ENCODE measurements around the gene ELF4. TPM values are rescaled to one million over a fixed set of nuclear protein-coding genes. Genes with fewer than 3 reads are reported as not detected.

Gene ELF4
- total and polyA plus RNA-seq, 10 of the 15 experiments (the other 5 are each of a cell fraction or from before 2014, with no cell fraction given) = 4.0 to 36.7 (median 22.6) TPM

- Histone ChIP-seq H3K9ac (ENCODE audit: control insufficient read depth, insufficient read depth, low read length) (no peak overlapping the region), H3K79me2 (ENCODE audit: control insufficient read depth, insufficient read depth, low read length) (no peaks in the 10 kb centered on the region), H3K27me3 (replicated peaks in 1 of 2; ENCODE audit: control insufficient read depth in 2 of 2, insufficient read depth in 2 of 2, low read length in 1 of 2) (no peaks in the 10 kb centered on the region), H3K27ac (ENCODE audit: control insufficient read depth, insufficient read depth) (no peak overlapping the region), H3K4me2 (ENCODE audit: control insufficient read depth, insufficient read depth) (no peak overlapping the region), H4K20me1 (ENCODE audit: control insufficient read depth, insufficient read depth) (no peaks in the 10 kb centered on the region), H3K4me1 (ENCODE audit: control insufficient read depth, insufficient read depth, low read length) (no peaks in the 10 kb centered on the region), H3K36me3 (ENCODE audit: control insufficient read depth in 2 of 2, insufficient read depth in 2 of 2, low read length in 1 of 2) (peaks cover 0 to 3% of the 10 kb centered on the region in 2 experiments; a peak in 2 of 4 replicates), H2AFZ (ENCODE audit: control insufficient read depth, low read depth, low read length) (no peak overlapping the region), H3K9me3 (replicated peaks; ENCODE audit: control insufficient read depth, insufficient read depth, low read length) (no peaks in the 10 kb centered on the region), H3K4me3 (no peak overlapping the region)
- FAIRE-seq = peak; percentile 41
- TF ChIP-seq CTCF (IDR thresholded peaks at IDR 0.05 in 2 of 3, conservative IDR thresholded peaks at IDR 0.05 in 1 of 3; ENCODE audit: control insufficient read depth in 2 of 3, extremely low read depth in 1 of 3, insufficient read depth in 1 of 3, low read depth in 3 of 3, low read length in 3 of 3) = peak; percentile 65 to 84 (median 75)
- no peak for TF ChIP-seq ZNF217 (IDR thresholded peaks at IDR 0.05)
- TF ChIP-seq SMC3 (IDR thresholded peaks at IDR 0.05; ENCODE audit: borderline replicate concordance, low read length) = peak; percentile 68; the same call in 1 of the 2 replicates
- 0 out of 2 replicates have a peak, but pooled peaks have one; percentile 15 for TF ChIP-seq YY1 (IDR thresholded peaks at IDR 0.05; ENCODE audit: low read depth, low read length)
- TF ChIP-seq STAT1 (conservative IDR thresholded peaks at IDR 0.05) = no peak
- TF ChIP-seq MYB (IDR thresholded peaks at IDR 0.05; ENCODE audit: borderline replicate concordance, low read depth, low read length) = no peak
- TF ChIP-seq RAD21 (IDR thresholded peaks at IDR 0.05; ENCODE audit: insufficient read depth, low read depth, low read length) = peak; percentile 45
- intact Hi-C loops (cut with micrococcal nuclease; ENCODE audit: unreplicated experiment) = loop anchor here (1.0 kb wide), 2 partner anchors 103 to 421 kb away; no protein-coding TSS in a partner anchor
- SMC1A ChIA-PET (ENCODE audit: uncharacterized antibody, unreplicated experiment) = interaction anchor here (0.9 to 7.0 kb wide), 11 partner anchors 19 to 424 kb away, joined by 3 to 71 read pairs (median 3); partner anchors contain the start of gene UTP14A
- ATAC-seq = peak; percentile 54
- in situ Hi-C loops (cut with MboI) = loop anchor here (5.0 kb wide), 1 partner anchor 51 kb away; no protein-coding TSS in a partner anchor
- POLR2A ChIA-PET = no interaction called here
- RAD21 ChIA-PET (ENCODE audit: unreplicated experiment) = interaction anchor here (1.0 to 3.7 kb wide), 6 partner anchors 66 to 105 kb away, joined by 3 to 42 read pairs (median 4); no protein-coding TSS in a partner anchor
- WGBS (ENCODE audit: insufficient coverage, insufficient replicate concordance, low lambda C conversion rate, missing lambda C conversion rate) = 6% methylated on average over 5 of the region's 5 CpGs
- CTCF ChIA-PET = interaction anchor here (0.6 to 5.1 kb wide), 21 partner anchors 8 to 272 kb away, joined by 3 to 163 read pairs (median 5); partner anchors contain the start of gene UTP14A
- no peak for DNase-seq (ENCODE audit: low read depth, low spot score)
- no TSS peak for BruUV-seq (replicated peaks)
These were observed 82.1 kb downstream of the ELF4 start for GRCh38 chrX:130028196-130028595.

Measured in GM12878 (cell line).